HL-60 (cell line): Measurements from ENCODE around the gene MYOC.

Source experiments
- POLR2AphosphoS5 ChIP-seq: IDR thresholded peaks from 2 replicates; pipeline ENCODE4 v1.6.1; 2012; ENCODE audit warnings: low read depth
- SPI1 ChIP-seq: IDR thresholded peaks from 2 replicates; pipeline ENCODE4 v1.6.1; 2012; ENCODE audit warnings: low read depth, mild to moderate bottlenecking, borderline replicate concordance
- TF ChIP-seq, protein P1 (sequence below): IDR thresholded peaks from one replicate; pipeline ENCODE4 v1.5.1; 2011; ENCODE audit warnings: low read length, control low read depth, inconsistent platforms; ENCODE audit not compliant: insufficient read depth

DNA sequence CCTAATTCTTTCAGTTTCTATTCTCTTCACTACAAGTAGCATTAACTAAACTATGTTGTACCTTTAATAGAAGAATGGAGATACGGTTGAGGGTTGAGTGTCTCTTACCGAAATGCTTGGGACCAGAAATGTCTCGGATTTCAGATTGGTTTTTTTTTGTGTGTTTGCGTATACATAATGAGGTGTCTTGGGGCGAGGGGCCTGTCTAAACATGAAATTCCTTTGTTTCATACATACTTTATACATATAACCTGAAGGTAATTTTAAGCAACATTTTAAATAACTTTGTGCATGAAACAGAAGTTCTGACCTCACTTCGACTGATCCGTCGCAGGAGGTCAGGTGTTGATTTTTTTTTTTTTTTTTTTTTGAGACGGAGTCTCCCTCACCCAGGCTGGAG, 66.8 kb downstream of the MYOC start:
- TF ChIP-seq, protein P1, sequence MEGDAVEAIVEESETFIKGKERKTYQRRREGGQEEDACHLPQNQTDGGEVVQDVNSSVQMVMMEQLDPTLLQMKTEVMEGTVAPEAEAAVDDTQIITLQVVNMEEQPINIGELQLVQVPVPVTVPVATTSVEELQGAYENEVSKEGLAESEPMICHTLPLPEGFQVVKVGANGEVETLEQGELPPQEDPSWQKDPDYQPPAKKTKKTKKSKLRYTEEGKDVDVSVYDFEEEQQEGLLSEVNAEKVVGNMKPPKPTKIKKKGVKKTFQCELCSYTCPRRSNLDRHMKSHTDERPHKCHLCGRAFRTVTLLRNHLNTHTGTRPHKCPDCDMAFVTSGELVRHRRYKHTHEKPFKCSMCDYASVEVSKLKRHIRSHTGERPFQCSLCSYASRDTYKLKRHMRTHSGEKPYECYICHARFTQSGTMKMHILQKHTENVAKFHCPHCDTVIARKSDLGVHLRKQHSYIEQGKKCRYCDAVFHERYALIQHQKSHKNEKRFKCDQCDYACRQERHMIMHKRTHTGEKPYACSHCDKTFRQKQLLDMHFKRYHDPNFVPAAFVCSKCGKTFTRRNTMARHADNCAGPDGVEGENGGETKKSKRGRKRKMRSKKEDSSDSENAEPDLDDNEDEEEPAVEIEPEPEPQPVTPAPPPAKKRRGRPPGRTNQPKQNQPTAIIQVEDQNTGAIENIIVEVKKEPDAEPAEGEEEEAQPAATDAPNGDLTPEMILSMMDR, result no peak
- TF ChIP-seq SPI1, result no peak
- no peak for TF ChIP-seq POLR2AphosphoS5
